ENCODE data around the gene EPHA7.

Gene EPHA7

GRCh38 chr6:93389192-93389591 is 30.2 kb downstream of the EPHA7 start:
- no peak for TF ChIP-seq CTCF (IDR thresholded peaks at IDR 0.05; ENCODE audit: low read depth, low read length, poor library complexity, severe bottlenecking)
- TF ChIP-seq EZH2phosphoT487 (IDR thresholded peaks at IDR 0.05; ENCODE audit: borderline replicate concordance, low read length), result no peak
- no peaks in the 10 kb centered on the region for H3K9me3 ChIP-seq (ENCODE audit: control insufficient read depth, insufficient read depth, low read length)

GRCh38 chr6:93388070-93388469 is 31.3 kb downstream of the EPHA7 start:
- no peak for TF ChIP-seq CTCF (IDR thresholded peaks at IDR 0.05; ENCODE audit: low read depth, low read length, poor library complexity, severe bottlenecking)
- no peak for TF ChIP-seq EZH2phosphoT487 (IDR thresholded peaks at IDR 0.05; ENCODE audit: borderline replicate concordance, low read length)
- Histone ChIP-seq H3K79me2 (ENCODE audit: control insufficient read depth, low read length) (no peaks in the 10 kb centered on the region), H3K27me3 (ENCODE audit: control insufficient read depth, low read length) (no peaks in the 10 kb centered on the region), H3K4me2 (ENCODE audit: low read length) (no peak overlapping the region), H3K4me1 (ENCODE audit: control insufficient read depth, low read length) (no peaks in the 10 kb centered on the region), H3K9me3 (ENCODE audit: control insufficient read depth, insufficient read depth, low read length) (no peaks in the 10 kb centered on the region), H3K4me3 (ENCODE audit: low read length) (no peak overlapping the region), H3K36me3 (ENCODE audit: control insufficient read depth, low read length) (no peaks in the 10 kb centered on the region), H4K20me1 (ENCODE audit: control insufficient read depth, insufficient read depth, low read depth, low read length) (no peaks in the 10 kb centered on the region), H3F3A (ENCODE audit: control insufficient read depth, insufficient read depth) (no peaks in the 10 kb centered on the region), H3K27ac (ENCODE audit: low read depth, low read length) (no peak overlapping the region), H3K9me2 (replicated peaks; ENCODE audit: control insufficient read depth, low read length) (no peaks in the 10 kb centered on the region)

More at GRCh38 chr6:93389192-93389591, 30.2 kb downstream of the EPHA7 start:
- H3K79me2 ChIP-seq (ENCODE audit: control insufficient read depth, low read length), result no peaks in the 10 kb centered on the region
- H3K27me3 ChIP-seq (ENCODE audit: control insufficient read depth, low read length), result no peaks in the 10 kb centered on the region
- H3K9me2 ChIP-seq (replicated peaks; ENCODE audit: control insufficient read depth, low read length), result no peaks in the 10 kb centered on the region
- H3K36me3 ChIP-seq (ENCODE audit: control insufficient read depth, low read length), result no peaks in the 10 kb centered on the region
- H3F3A ChIP-seq (ENCODE audit: control insufficient read depth, insufficient read depth), result no peaks in the 10 kb centered on the region
- no peaks in the 10 kb centered on the region for H3K4me1 ChIP-seq (ENCODE audit: control insufficient read depth, low read length)
- H3K4me3 ChIP-seq (ENCODE audit: low read length), result no peak overlapping the region
- H3K4me2 ChIP-seq (ENCODE audit: low read length), result no peak overlapping the region
- H3K27ac ChIP-seq (ENCODE audit: low read depth, low read length), result no peak overlapping the region
- no peaks in the 10 kb centered on the region for H4K20me1 ChIP-seq (ENCODE audit: control insufficient read depth, insufficient read depth, low read depth, low read length)

- Histone ChIP-seq H3K4me3 (ENCODE audit: low read length) (no peak overlapping the region), H3K4me1 (ENCODE audit: control insufficient read depth, low read length) (no peaks in the 10 kb centered on the region), H3F3A (ENCODE audit: control insufficient read depth, insufficient read depth) (no peaks in the 10 kb centered on the region), H3K27me3 (ENCODE audit: control insufficient read depth, low read length) (no peaks in the 10 kb centered on the region), H3K36me3 (ENCODE audit: control insufficient read depth, low read length) (no peaks in the 10 kb centered on the region), H4K20me1 (ENCODE audit: control insufficient read depth, insufficient read depth, low read depth, low read length) (no peaks in the 10 kb centered on the region), H3K9me3 (ENCODE audit: control insufficient read depth, insufficient read depth, low read length) (no peaks in the 10 kb centered on the region), H3K9me2 (replicated peaks; ENCODE audit: control insufficient read depth, low read length) (no peaks in the 10 kb centered on the region), H3K79me2 (ENCODE audit: control insufficient read depth, low read length) (no peaks in the 10 kb centered on the region), H3K27ac (ENCODE audit: low read depth, low read length) (no peak overlapping the region), H3K4me2 (ENCODE audit: low read length) (no peak overlapping the region)
- TF ChIP-seq CTCF (IDR thresholded peaks at IDR 0.05; ENCODE audit: low read depth, low read length, poor library complexity, severe bottlenecking) (no peak), EZH2phosphoT487 (IDR thresholded peaks at IDR 0.05; ENCODE audit: borderline replicate concordance, low read length) (no peak)
Measured at GRCh38 chr6:93376026-93376540, 43.3 kb downstream of the EPHA7 start.

All from DOHH2 (cell line).